Kidney (tissue), 14 donors: ENCODE data around the gene NKD2. TPM values are rescaled to one million over a fixed set of nuclear protein-coding genes. Genes with fewer than 3 reads are reported as not detected.

Source experiments
- DNase-seq, 5 donors: peaks; one replicate each; pipeline ENCODE4 v3.0.0-alpha.2; 2013 to 2020
- FAIRE-seq: peaks from 2 replicates; lab custom pipeline; 2012; peaks lifted over from hg19 to GRCh38; lab: Jason Lieb, UNC
- H3K27ac ChIP-seq, 2 donors: one replicate each; pipeline ENCODE4 v1.7.0; 2013; ENCODE audit warnings: low read depth in 2 of 2, low read length in 2 of 2, inconsistent platforms in 1 of 2
- H3K27me3 ChIP-seq: one replicate; pipeline ENCODE4 v1.7.1; 2013; ENCODE audit warnings: low read length, inconsistent platforms; ENCODE audit not compliant: control insufficient read depth, insufficient read depth
- H3K36me3 ChIP-seq, 3 donors: one replicate each; pipeline versions ENCODE4 v1.7.0 to v1.7.1; 2013; ENCODE audit warnings: low read length in 3 of 3, control low read depth in 1 of 3, inconsistent platforms in 1 of 3; ENCODE audit not compliant: insufficient read depth in 3 of 3, control insufficient read depth in 2 of 3
- H3K4me1 ChIP-seq, 3 donors: one replicate each; pipeline versions ENCODE4 v1.7.0 to v1.7.1; 2013; ENCODE audit warnings: low read length in 3 of 3, inconsistent platforms in 1 of 3, low read depth in 1 of 3; ENCODE audit not compliant: control insufficient read depth in 2 of 3, insufficient read depth in 2 of 3
- H3K4me3 ChIP-seq, 3 donors: one replicate each; pipeline versions ENCODE4 v1.7.0 to v1.8.1; 2013; ENCODE audit warnings: low read length in 3 of 3, control low read depth in 1 of 3, inconsistent platforms in 1 of 3
- H3K9ac ChIP-seq, 3 donors: one replicate each; pipeline versions ENCODE4 v1.7.0 to v1.7.1; 2013; ENCODE audit warnings: low read length in 3 of 3, control low read depth in 1 of 3, inconsistent platforms in 1 of 3
- H3K9me3 ChIP-seq, 3 donors: one replicate each; pipeline versions ENCODE4 v1.7.0 to v1.7.1; 2013; ENCODE audit warnings: low read length in 3 of 3, control low read depth in 1 of 3, inconsistent platforms in 1 of 3; ENCODE audit not compliant: control insufficient read depth in 2 of 3, insufficient read depth in 1 of 3
- intact Hi-C: fragments of 100-400 bp; cut with DNase I; formaldehyde crosslinking; loops from one replicate; pipeline ENCODE4 v1.11.1; 2022
- polyA plus RNA-seq: library from polyadenylated mRNA; stranded (reverse); fragments of 350-450 nt; fragmentation: Illumina TruSeq; extraction: RNeasy Lipid Tissue Mini Kit (QIAGEN cat#74804); gene quantifications from one replicate; pipeline ENCODE4 v1.2.3, GENCODE V29; 2014; ENCODE audit warnings: low read depth, low replicate concordance; ENCODE audit not compliant: insufficient read depth
- total RNA-seq: library from RNA; stranded (reverse); fragmentation: NEBNext Ultra II Directional; extraction: Animal tissue kit (Norgen Biotek cat#: 25700); gene quantifications from one replicate; pipeline ENCODE4 v1.2.1, GENCODE V29; 2021
- TF ChIP-seq, protein P1 (sequence below): IDR thresholded peaks from 3 replicates; pipeline ENCODE4 v1.5.1; 2012; ENCODE audit warnings: mild to moderate bottlenecking, moderate library complexity, borderline replicate concordance; ENCODE audit not compliant: insufficient read depth; ENCODE audit errors: extremely low read depth
- donor health status: control.
- donor health status: control.
- donor health status: control.
- donor health status: control.
- donor health status: control.
- donor health status: DM: yes; HTN: yes; CAD: no.
- donor health status: Normal renal cell carcinoma (clear cell type).

The NKD2 gene
- total and polyA plus RNA-seq, 2 donors from 2014 or later, result 7.9 to 14.1 TPM

DNA sequence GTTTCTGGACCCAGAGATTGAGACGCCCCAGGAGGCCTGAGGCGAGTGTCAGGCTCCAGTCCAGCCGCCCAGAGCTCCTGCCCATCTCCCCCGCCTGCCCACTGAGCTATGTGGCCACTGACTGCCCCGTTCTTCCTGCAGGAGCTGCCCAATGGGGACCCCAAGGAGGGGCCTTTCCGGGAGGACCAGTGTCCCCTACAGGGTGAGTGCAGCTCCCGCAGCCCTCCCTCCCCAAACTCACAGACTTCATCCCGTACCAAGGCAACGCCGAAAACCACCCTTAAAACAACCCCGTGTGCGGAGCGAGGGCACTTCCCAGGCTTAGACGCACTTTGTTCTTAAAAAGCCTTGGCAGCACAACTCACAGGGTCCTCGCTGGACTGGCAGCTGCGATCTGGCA, 23.4 kb downstream of the NKD2 start:
- H3K9ac ChIP-seq, result no peak overlapping the region
- no peak for FAIRE-seq
- intact Hi-C loops, result no loop called here
- no peak overlapping the region for H3K27ac ChIP-seq
- no peak for DNase-seq
- H3K9me3 ChIP-seq, result no peaks in the 10 kb centered on the region
- H3K4me1 ChIP-seq, result no peaks in the 10 kb centered on the region
- TF ChIP-seq, protein P1, sequence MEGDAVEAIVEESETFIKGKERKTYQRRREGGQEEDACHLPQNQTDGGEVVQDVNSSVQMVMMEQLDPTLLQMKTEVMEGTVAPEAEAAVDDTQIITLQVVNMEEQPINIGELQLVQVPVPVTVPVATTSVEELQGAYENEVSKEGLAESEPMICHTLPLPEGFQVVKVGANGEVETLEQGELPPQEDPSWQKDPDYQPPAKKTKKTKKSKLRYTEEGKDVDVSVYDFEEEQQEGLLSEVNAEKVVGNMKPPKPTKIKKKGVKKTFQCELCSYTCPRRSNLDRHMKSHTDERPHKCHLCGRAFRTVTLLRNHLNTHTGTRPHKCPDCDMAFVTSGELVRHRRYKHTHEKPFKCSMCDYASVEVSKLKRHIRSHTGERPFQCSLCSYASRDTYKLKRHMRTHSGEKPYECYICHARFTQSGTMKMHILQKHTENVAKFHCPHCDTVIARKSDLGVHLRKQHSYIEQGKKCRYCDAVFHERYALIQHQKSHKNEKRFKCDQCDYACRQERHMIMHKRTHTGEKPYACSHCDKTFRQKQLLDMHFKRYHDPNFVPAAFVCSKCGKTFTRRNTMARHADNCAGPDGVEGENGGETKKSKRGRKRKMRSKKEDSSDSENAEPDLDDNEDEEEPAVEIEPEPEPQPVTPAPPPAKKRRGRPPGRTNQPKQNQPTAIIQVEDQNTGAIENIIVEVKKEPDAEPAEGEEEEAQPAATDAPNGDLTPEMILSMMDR, result no peak
- H3K27me3 ChIP-seq, result no peaks in the 10 kb centered on the region
- H3K36me3 ChIP-seq, result no peaks in the 10 kb centered on the region
- H3K4me3 ChIP-seq, result no peak overlapping the region

DNA sequence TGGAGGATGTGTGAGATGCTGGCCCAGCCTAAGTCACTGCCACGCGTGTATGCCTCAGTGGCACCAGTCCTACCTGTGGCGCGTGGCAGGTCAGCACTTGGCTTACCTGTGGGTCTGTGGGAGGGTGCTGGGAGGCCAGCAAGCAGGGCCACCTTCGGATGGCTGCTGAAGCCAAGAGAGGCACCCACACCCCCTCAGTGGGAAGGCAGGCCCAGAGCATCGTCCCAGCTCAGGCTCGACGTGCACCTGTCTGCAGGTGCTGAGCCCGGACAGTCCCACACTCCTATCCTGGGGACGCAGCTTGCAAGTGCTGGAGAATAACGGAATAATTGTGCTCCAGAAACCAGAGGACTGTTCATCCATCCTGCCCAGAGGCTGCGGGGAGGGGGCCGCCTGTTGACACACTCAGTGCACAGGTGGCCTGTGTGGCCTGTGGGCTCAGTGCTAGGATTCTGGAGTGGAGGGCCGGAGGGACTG, 24.0 kb downstream of the NKD2 start:
- no peak for FAIRE-seq

DNA sequence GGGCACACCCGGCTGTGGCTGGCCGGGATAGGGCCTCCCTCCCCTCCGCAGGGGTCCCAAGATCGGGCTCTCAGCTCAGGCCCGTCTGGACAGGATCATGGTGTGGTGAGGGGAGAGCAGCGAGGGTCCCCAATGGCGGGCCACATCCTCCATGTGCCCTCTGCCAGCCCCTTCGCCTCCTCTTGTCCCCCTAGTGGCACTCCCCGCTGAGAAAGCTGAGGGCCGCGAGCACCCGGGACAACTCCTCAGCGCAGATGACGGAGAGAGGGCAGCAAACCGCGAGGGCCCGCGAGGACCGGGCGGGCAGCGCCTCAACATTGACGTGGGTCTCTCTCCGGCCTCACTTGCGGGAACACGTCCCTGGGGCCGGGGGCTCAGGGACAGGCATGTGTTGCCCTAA, 24.6 kb downstream of the NKD2 start:
- no peaks in the 10 kb centered on the region for H3K36me3 ChIP-seq
- no peaks in the 10 kb centered on the region for H3K9me3 ChIP-seq
- TF ChIP-seq, protein P1, result no peak
- no peak overlapping the region for H3K27ac ChIP-seq
- DNase-seq, result peak in 1 of 5 donors; percentile 60
- no peak for FAIRE-seq
- H3K27me3 ChIP-seq, result no peaks in the 10 kb centered on the region
- no peaks in the 10 kb centered on the region for H3K4me1 ChIP-seq
- intact Hi-C loops, result no loop called here
- no peak overlapping the region for H3K4me3 ChIP-seq
- no peak overlapping the region for H3K9ac ChIP-seq

More for the DNA sequence above, 24.0 kb downstream of the NKD2 start:
- Histone ChIP-seq H3K27ac (no peak overlapping the region), H3K4me1 (no peaks in the 10 kb centered on the region), H3K27me3 (no peaks in the 10 kb centered on the region), H3K36me3 (no peaks in the 10 kb centered on the region), H3K9me3 (no peaks in the 10 kb centered on the region), H3K9ac (no peak overlapping the region), H3K4me3 (no peak overlapping the region)
- TF ChIP-seq, protein P1, result no peak
- peak in 1 of 5 donors; percentile 54 for DNase-seq
- intact Hi-C loops, result no loop called here
